HepG2 (cell line): Measurements from ENCODE around the gene MILR1. TPM values are rescaled to one million over a fixed set of nuclear protein-coding genes. Genes with fewer than 3 reads are reported as not detected.
A peak's percentile ranks its signal among the peaks of the same experiment; 100 is the strongest.

ENCODE experiments used
- BATF2 ChIP-seq: sonication (generic); formaldehyde crosslinking; IDR thresholded peaks from 2 replicates; pipeline ENCODE4 v1.8.0; 2022; ENCODE audit warnings: mild to moderate bottlenecking, missing genetic modification reagents, moderate library complexity
- HES4 ChIP-seq: sonication (generic); formaldehyde crosslinking; IDR thresholded peaks from 2 replicates; pipeline ENCODE4 v1.9.0; 2021; ENCODE audit warnings: mild to moderate bottlenecking, missing genetic modification reagents, borderline replicate concordance
- KDM6A ChIP-seq: IDR thresholded peaks from 2 replicates; pipeline ENCODE4 v1.6.1; 2016; ENCODE audit warnings: low read depth
- KLF9 ChIP-seq: IDR thresholded peaks from 2 replicates; pipeline ENCODE4 v1.6.1; 2016; ENCODE audit warnings: low read depth
- MNT ChIP-seq: fragments of 450-650 bp; IDR thresholded peaks from 2 replicates; pipeline ENCODE4 v1.6.1; 2016
- NFKB2 ChIP-seq: sonication (generic); formaldehyde crosslinking; IDR thresholded peaks from 2 replicates; pipeline ENCODE4 v1.4.0; 2020; ENCODE audit warnings: missing genetic modification reagents, borderline replicate concordance
- RBAK ChIP-seq: sonication (generic); formaldehyde crosslinking; IDR thresholded peaks from 2 replicates; pipeline ENCODE4 v1.5.1; 2020; ENCODE audit warnings: mild to moderate bottlenecking, missing genetic modification reagents
- SMAD3 ChIP-seq: sonication (generic); formaldehyde crosslinking; IDR thresholded peaks from 2 replicates; pipeline ENCODE4 v1.4.0; 2020; ENCODE audit warnings: missing genetic modification reagents
- TEF ChIP-seq: sonication (generic); formaldehyde crosslinking; IDR thresholded peaks from 2 replicates; pipeline ENCODE4 v1.5.0; 2020; ENCODE audit warnings: missing genetic modification reagents
- XBP1 ChIP-seq: sonication (generic); formaldehyde crosslinking; IDR thresholded peaks from 2 replicates; pipeline ENCODE4 v1.5.0; 2020; ENCODE audit warnings: missing genetic modification reagents
- ZBED4 ChIP-seq: sonication (generic); formaldehyde crosslinking; IDR thresholded peaks from 2 replicates; pipeline ENCODE4 v1.4.0; 2020; ENCODE audit warnings: missing genetic modification reagents, borderline replicate concordance
- ZFP62 ChIP-seq: sonication (generic); formaldehyde crosslinking; IDR thresholded peaks from 2 replicates; pipeline ENCODE4 v1.4.0; 2020; ENCODE audit warnings: missing genetic modification reagents
- ZNF207 ChIP-seq: fragments of 450-650 bp; IDR thresholded peaks from 2 replicates; pipeline ENCODE4 v1.6.1; 2016; ENCODE audit warnings: antibody characterized with exemption, borderline replicate concordance
- ZNF496 ChIP-seq: sonication (generic); formaldehyde crosslinking; IDR thresholded peaks from 2 replicates; pipeline ENCODE4 v1.8.1; 2023; ENCODE audit warnings: mild to moderate bottlenecking, moderate library complexity, missing genetic modification reagents; ENCODE audit not compliant: insufficient replicate concordance
- ZNF674 ChIP-seq: sonication (generic); formaldehyde crosslinking; IDR thresholded peaks from 2 replicates; pipeline ENCODE4 v1.5.0; 2020; ENCODE audit warnings: low read depth, mild to moderate bottlenecking, missing genetic modification reagents
- ZSCAN25 ChIP-seq: sonication (generic); formaldehyde crosslinking; IDR thresholded peaks from 2 replicates; pipeline ENCODE4 v1.8.0; 2022; ENCODE audit warnings: mild to moderate bottlenecking, missing genetic modification reagents
- polyA plus RNA-seq, 8 experiments: library from polyadenylated mRNA; depleted of rRNA in 3 of 8; stranded (reverse) in 7 of 8; unstranded in 1 of 8; fragments of >200 nt; fragmentation: Illumina TruSeq in 4 of 8; extraction: Trizol in 4 of 8; gene quantifications; 2 replicates each; pipeline versions ENCODE4 v1.2.1 to v1.2.3, GENCODE V29; 2011 to 2016; ENCODE audit warnings: low read depth in 4 of 8, missing spikeins in 1 of 8, mixed read lengths in 1 of 8; ENCODE audit not compliant: insufficient read depth in 1 of 8
- total RNA-seq, 5 experiments: library from RNA; depleted of rRNA; stranded (reverse); fragments of >200 nt; fragmentation: Illumina TruSeq; extraction: Trizol; gene quantifications; 2 replicates each; pipeline ENCODE4 v1.2.3, GENCODE V29; 2016; ENCODE audit warnings: low read depth in 1 of 5
- TF ChIP-seq, protein P1 (sequence below): IDR thresholded peaks from 2 replicates; pipeline ENCODE4 v1.6.1; 2016; ENCODE audit warnings: low read depth, control low read depth
- TF ChIP-seq, protein P2 (sequence below): sonication (generic); formaldehyde crosslinking; IDR thresholded peaks from 2 replicates; pipeline ENCODE4 v1.4.0; 2020; ENCODE audit warnings: missing genetic modification reagents, low read depth, mild to moderate bottlenecking, borderline replicate concordance
- TF ChIP-seq, protein P3 (sequence below): IDR thresholded peaks from 2 replicates; pipeline ENCODE4 v1.6.1; 2016

Gene MILR1
- total and polyA plus RNA-seq, 2 of the 13 experiments (the other 11 are each of a cell fraction or from before 2014, with no cell fraction given), result 0.27 to 1.7 TPM

GRCh38 chr17:64496786-64497564 is 48.1 kb downstream of the MILR1 start, which contains the start of gene POLG2 (continued):
- TF ChIP-seq TEF (CRISPR knock-in tag) (peak; percentile 10), KLF9 (CRISPR knock-in tag) (peak; percentile 84; the same call in 1 of the 2 replicates), XBP1 (CRISPR knock-in tag) (0 out of 2 replicates have a peak, but pooled peaks have one; percentile 28), KDM6A (CRISPR knock-in tag) (no peak), RBAK (CRISPR knock-in tag) (no peak), HES4 (peak; percentile 70), ZNF674 (CRISPR knock-in tag) (peak; percentile 90; the same call in 1 of the 2 replicates), ZBED4 (CRISPR knock-in tag) (peak; percentile 6), MNT (peak; percentile 60), ZSCAN25 (CRISPR knock-in tag) (0 out of 2 replicates have a peak, but pooled peaks have one; percentile 59), ZNF207 (no peak), BATF2 (CRISPR knock-in tag) (0 out of 2 replicates have a peak, but pooled peaks have one; percentile 64), ZFP62 (CRISPR knock-in tag) (no peak), ZNF496 (CRISPR knock-in tag) (no peak), SMAD3 (CRISPR knock-in tag) (peak; percentile 15), NFKB2 (CRISPR knock-in tag) (peak; percentile 83; the same call in 1 of the 2 replicates)
- TF ChIP-seq, protein P1, sequence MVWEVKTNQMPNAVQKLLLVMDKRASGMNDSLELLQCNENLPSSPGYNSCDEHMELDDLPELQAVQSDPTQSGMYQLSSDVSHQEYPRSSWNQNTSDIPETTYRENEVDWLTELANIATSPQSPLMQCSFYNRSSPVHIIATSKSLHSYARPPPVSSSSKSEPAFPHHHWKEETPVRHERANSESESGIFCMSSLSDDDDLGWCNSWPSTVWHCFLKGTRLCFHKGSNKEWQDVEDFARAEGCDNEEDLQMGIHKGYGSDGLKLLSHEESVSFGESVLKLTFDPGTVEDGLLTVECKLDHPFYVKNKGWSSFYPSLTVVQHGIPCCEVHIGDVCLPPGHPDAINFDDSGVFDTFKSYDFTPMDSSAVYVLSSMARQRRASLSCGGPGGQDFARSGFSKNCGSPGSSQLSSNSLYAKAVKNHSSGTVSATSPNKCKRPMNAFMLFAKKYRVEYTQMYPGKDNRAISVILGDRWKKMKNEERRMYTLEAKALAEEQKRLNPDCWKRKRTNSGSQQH (CRISPR knock-in tag), result peak; percentile 50; the same call in 1 of the 2 replicates
- TF ChIP-seq, protein P2, sequence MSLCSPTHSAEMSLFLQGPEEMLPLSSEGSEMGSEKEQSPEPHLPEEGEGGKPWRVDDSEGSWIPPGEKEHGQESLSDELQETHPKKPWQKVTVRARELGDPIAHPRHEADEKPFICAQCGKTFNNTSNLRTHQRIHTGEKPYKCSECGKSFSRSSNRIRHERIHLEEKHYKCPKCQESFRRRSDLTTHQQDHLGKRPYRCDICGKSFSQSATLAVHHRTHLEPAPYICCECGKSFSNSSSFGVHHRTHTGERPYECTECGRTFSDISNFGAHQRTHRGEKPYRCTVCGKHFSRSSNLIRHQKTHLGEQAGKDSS, result peak; percentile 81
- TF ChIP-seq, protein P3, sequence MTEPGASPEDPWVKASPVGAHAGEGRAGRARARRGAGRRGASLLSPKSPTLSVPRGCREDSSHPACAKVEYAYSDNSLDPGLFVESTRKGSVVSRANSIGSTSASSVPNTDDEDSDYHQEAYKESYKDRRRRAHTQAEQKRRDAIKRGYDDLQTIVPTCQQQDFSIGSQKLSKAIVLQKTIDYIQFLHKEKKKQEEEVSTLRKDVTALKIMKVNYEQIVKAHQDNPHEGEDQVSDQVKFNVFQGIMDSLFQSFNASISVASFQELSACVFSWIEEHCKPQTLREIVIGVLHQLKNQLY (CRISPR knock-in tag), result peak; percentile 9; the same call in 1 of the 2 replicates
